HG03103 (cell line): ENCODE data around the gene POMZP3.
"Not testable (repeated sequence)": the region's sequence is repeated elsewhere in the genome, so short reads cannot be mapped to it uniquely, and the experiment has no call there.

ENCODE experiments used
- ATAC-seq: cut with Tn5 transposase; IDR thresholded peaks from one replicate; pipeline ENCODE4 v1.9.1; 2021; ENCODE audit warnings: low read depth; ENCODE audit not compliant: unreplicated experiment

POMZP3 gene

GRCh38 chr7:76591033-76591432, 36.0 kb downstream of the POMZP3 start:
- not testable (repeated sequence) for ATAC-seq

- ATAC-seq: not testable (repeated sequence)
Measured at GRCh38 chr7:76588586-76588985, 38.5 kb downstream of the POMZP3 start.

DNA sequence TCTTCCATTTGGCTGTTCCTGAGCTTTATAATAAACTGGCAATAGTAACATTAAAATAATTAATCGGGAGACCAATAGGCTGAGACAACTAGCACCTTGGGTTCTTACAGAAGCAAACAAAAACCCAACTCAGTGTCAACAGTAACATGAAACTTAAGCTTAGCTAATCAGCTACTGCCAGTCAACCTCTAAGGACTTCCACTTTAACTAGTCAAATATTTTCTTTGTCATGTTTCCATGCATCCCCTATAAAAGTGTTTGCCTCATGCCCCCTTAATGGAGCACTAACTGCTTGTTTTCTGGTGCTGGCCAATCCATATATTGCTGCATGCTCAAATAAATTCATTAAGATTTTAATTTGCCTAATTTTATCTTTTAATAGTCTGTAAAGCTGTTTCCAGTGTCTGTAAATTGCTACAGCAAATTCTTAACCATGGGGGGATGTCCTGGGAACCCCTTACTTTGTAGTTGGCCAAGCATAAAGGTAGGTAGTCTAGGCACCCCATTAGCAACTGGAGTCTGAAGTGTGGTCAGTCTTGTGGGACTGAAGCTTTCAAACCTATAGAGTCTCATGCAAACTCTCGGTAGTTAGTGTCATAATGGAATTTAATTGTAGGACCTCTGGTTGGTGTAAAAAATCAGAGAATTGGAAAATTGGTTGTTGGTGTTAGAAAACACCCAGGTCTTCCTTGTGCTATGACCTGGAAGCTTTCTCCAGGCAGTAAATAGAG, 40.3 kb downstream of the POMZP3 start:
- not testable (repeated sequence) for ATAC-seq

GRCh38 chr7:76583636-76584281, 43.3 kb downstream of the POMZP3 start:
- not testable (repeated sequence) for ATAC-seq

DNA sequence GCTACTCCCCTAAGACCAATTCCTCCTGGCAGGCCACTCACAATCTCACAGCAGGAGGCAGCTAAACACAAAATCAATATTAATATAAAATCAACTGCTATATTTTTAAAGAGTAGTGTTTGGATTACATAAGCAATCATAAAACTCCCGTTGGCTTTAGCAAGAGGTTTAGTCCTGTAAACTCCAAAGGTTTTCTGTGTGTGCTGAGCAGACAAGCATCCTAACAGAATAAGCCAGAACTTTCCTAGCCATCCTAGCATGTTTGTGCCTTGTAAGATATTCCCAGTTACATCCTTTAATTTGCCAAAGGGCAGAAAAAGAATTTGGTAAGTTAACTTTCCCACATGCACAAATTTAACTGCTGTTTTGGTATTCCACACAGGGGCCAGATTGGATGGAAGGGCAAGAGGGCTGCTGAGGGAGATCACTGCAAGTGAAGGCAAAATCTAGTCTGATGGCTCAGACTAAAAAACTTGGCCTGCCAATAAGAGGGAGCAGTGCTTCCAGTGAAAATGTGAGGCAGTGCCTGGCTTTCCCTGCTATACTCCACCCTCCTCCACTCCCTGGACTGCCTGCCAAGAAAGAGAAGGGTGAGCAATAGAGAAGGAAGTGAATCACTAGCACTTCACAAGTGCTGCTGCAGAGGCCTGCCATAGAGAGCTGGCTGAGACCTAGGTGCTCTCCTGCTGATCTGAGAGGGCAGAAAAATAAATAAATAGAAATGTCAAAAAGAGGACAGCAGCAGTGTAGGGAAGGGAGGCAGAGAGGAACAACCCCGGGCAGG, 44.0 kb downstream of the POMZP3 start:
- ATAC-seq: not testable (repeated sequence)

DNA sequence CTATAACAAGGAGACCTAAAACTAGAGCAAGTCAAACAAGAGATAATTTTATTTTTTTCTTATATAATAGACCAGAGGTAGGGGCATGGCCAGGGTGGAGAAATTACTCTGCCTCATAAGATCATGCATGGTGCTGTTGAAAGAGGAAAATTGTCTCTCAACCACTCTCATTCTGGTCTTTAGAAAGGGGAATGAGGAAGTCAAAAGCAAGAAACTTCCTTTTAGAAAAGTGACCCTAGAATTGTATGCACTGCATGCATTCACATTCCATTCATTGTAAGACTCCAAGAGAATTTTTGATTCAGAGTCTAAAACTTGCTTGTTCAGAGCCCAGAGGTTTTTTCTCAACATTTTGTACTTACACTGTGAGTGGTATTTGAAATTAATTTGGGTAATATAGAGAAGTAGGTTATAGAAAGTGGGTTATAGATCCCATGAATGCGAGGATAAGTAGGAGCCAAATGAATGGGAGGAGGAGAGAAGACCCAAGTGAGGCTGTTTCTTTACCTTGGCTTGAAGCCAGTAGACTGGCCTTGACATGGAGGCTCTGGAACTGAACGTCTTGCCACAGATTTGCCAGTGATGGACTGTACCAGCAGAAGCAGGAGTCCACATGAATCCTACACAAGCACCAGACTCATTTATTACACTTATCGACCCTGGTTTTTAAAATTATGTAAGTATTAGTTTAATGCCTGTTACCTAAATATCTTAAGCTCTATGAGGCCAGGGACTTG, 51.0 kb downstream of the POMZP3 start:
- ATAC-seq: not testable (repeated sequence)

DNA sequence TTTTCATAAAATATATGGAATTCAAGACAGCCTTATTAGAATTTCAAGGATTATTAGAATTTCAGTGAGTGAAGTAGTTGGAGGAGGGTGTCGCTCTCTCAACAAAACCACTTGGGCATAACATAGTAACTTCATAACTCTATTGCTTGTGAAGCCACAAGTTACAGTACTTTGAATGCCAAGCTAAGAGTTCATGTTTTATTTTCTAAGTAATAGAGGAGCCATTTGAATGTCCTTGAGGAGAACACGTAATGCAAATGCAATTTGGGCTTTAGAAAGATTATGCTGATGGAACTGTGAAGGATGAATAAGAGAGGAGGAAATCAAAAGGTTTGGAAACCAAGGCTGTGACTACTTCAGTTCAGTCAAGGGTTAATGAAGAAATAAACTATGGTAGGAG, 51.6 kb downstream of the POMZP3 start:
- not testable (repeated sequence) for ATAC-seq

- not testable (repeated sequence) for ATAC-seq
Measured at GRCh38 chr7:76572296-76572695, 54.8 kb downstream of the POMZP3 start.

- ATAC-seq: not testable (repeated sequence)
Measured at GRCh38 chr7:76570324-76570775, 56.7 kb downstream of the POMZP3 start.

GRCh38 chr7:76568742-76569141, 58.3 kb downstream of the POMZP3 start:
- not testable (repeated sequence) for ATAC-seq

DNA sequence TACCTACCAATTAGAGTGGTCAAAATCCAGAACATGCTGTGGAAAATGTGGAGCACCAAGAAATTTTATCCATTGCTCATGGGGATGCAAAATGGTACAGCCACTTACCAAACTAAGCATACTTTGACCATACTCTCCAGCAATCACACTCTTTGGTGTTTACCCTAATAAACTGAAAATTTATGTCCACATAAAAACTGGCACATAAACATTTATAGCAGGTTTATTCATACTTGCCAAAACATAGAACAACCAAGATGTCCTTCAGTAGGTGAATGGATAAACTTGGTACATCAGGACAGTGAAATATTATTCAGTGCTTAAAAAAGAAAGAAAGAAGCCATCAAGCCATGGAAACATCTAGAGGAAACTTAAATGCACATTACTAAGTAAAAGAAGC, 59.3 kb downstream of the POMZP3 start:
- not testable (repeated sequence) for ATAC-seq

- not testable (repeated sequence) for ATAC-seq
Measured at GRCh38 chr7:76567311-76567710, 59.8 kb downstream of the POMZP3 start.

DNA sequence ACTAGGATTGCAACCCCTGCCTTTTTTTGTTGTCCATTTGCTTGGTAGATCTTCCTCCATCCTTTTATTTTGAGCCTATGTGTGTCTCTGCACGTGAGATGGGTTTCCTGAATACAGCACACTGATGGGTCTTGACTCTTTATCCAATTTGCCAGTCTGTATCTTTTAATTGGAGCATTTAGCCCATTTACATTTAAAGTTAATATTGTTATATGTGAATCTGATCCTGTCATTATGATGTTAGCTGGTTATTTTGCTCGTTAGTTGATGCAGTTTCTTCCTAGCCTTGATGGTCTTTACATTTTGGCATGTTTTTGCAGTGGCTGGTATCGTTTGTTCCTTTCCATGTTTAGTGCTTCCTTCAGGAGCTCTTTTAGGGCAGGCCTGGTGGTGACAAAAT, 62.1 kb downstream of the POMZP3 start:
- ATAC-seq: not testable (repeated sequence)

GRCh38 chr7:76561342-76561741, 65.7 kb downstream of the POMZP3 start:
- not testable (repeated sequence) for ATAC-seq

GRCh38 chr7:76560157-76560556, 66.9 kb downstream of the POMZP3 start:
- ATAC-seq: not testable (repeated sequence)
